GM04503 (cell line): ENCODE results near the gene MYO19.

ENCODE experiments used
- DNase-seq: peaks from one replicate; pipeline ENCODE4 v3.0.0-alpha.2; 2012; ENCODE audit warnings: low read depth

The MYO19 gene

DNA sequence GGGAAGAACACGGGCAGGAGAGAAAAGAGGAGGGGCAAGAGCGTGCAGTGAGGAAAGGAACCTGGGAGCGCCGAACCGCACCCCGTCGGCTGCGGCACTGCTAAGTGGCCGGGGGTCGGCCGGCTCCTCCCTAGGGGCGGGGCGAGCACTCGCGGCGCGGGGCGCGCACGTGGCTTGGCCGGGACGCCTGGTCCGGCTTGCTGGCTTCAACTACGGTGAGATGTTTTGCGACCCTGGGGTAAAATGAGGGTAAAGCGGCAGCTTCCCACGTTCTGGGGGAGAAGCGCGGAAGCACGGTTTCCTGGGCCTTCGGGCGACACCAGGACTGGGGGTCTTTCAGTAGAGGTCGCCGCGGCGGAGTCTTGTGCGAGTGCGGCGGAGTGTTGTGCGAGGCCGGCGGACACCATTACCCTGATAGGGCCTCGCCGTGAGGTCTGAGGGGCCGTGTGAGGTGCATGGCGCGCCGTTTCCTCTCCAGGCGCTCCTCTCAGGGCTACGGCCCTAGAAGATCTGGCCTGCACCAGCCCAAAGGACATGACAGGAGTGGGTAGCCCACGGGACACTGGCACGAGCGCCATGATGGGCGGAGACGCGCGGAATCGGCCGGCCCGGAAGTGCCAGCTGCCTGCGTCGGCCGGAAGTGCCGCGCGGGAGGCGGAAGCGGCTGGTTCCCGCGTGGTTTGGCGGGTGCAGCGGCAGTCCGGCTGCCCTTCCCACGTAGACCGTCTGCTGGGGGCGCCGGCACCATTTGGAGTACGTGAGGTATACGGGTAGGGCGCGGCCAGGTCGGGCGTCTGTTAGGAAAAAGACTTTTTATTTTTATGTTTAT is at the start of gene MYO19, which contains the start of gene PIGW:
TSS of gene MYO19 (minus strand) at position 29 of the 829 bp plus-strand sequence. CDS start 2,330 bp downstream, outside the sequence.
TSS of gene PIGW (plus strand) at position 148 of the 829 bp plus-strand sequence. CDS start 2,115 bp downstream, outside the sequence.
- peak; percentile 42 for DNase-seq

DNA sequence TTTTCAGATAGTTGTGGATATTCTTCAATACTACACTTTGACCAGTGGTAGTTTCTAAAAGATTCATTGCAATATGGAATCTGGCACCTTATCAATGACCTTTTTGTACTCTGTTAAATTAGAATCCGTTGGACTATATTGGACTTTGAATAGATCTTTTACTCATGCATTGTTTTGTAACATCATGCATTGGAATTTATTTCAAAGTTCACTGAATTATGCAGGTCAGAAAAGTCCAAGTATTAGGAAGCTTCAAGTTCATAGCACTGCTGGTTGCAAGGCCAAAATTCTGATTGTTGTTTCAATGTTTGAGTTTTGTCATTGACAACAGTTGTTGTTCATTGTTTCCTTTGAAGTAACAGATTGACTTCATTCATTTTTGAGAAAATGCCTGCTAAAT is 49.1 kb upstream of the MYO19 start:
- no peak for DNase-seq

DNA sequence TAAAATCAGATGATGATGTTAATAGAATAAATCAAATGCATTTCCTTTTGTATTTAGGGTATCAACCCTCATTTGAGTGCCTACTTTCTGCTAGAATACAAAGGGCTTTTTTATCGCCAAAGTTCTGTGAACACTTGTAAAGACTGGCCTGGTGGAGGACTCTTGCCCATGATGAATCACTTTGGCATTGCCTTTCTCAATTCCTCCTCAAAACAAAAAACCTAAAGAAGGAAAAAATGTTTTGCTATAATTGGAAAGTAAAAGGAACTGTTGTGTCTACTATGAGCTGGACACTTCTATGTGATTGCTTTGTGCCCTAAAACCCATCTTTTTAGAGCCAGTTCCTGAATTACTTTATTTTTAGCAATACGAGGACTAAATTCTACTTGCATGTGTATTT is 44.0 kb upstream of the MYO19 start:
- peak; percentile 11 for DNase-seq

DNA sequence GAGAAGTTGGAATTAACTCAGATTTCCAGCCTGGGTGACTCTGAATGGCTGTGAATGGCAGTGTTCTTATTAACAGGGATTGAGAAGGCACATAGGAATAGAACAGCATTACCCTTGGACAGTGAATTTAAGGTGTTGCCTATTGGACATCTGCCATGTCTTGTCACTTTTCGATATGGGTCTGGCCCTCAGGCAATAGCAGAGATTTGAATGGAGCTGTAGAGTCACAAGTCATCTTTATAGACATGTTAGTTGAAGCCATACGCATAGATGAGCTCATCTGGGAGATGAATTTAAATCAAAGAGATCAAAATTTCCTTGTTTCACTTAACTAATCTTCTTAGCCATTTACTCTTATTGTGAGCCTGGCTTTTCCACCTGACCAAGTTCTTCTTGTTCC is 42.1 kb upstream of the MYO19 start:
- DNase-seq: no peak

- DNase-seq: no peak
Observed at GRCh38 chr17:36575028-36575427, 40.4 kb upstream of the MYO19 start.

GRCh38 chr17:36566081-36566480 is 31.4 kb upstream of the MYO19 start:
- DNase-seq: no peak

DNA sequence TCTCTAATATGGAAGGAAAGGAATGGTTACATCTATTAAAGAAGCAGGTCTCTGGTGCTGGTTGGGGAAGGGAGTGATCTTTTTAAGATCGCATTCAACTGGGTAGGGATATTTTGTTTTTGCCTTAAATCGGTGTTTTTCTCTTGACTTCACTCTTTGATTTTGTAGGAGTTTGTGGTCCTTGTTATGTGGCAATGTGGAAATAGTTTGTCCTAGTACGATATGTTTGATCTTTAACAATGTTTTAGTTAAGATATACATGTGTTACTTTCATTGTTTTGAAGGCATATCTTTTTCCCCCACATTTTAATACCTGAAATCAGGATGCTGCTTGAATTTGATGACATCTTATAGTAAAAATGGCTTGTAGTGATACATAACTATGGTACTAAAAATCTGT is 18.8 kb upstream of the MYO19 start:
- DNase-seq: no peak

- no peak for DNase-seq
Observed at GRCh38 chr17:36550491-36551417, 16.1 kb upstream of the MYO19 start.

- no peak for DNase-seq
Observed at GRCh38 chr17:36547776-36548175, 13.1 kb upstream of the MYO19 start.

DNA sequence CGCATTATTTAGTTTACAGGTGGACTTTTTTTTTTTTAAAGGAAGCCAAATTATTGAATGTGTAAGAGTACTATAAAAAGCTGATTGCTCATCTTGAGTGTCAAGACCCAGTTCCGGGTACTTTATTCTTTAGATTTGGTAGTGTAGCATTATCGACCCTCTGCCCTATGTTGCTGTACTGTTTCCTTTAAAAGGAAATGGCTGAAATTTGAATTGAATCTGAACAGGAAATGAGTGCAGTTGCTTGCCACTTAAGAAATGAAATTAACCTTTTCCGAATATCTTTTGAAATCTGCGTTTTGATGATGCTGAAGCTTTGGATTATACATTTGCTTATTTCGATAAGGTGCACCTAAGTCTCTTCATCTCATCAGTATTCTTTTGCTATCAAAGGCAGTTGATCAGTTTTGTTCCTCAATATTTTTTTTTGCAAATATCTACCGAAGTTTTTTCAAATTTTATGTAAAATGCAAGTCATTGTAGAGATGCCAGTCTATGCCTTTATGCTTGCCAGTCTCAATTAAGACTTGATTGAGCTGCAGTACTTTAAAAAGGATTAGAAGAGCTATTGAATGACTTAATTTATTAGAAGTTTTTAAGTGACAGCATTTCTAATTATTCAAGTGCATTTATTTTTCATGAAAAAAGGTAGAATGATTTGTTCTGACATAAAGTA is 11.9 kb upstream of the MYO19 start:
- DNase-seq: no peak

- peak; percentile 81 for DNase-seq
Observed at GRCh38 chr17:36545465-36546417, 11.1 kb upstream of the MYO19 start.

DNA sequence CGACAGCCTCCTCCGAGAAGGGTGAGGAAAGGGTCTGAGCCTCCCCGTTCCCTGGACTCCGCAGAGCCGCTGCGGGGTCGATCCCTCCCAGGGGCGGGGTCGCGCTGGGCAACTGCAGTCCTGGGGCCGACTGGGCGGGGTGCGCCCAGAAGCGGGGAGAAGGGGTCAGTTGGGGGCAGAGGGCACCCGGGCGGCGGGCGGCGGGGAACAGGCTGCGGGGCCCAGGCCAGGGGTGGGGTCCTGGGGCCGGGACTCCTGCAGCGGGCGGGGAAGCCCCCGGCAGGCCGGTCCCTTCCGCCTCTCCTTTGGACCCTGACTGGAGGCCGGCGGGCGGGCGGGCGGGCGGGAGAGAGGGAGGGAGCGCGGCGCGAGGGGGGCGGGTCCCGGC is 10.4 kb upstream of the MYO19 start:
- DNase-seq: no peak

GRCh38 chr17:36544307-36545076 is 9.8 kb upstream of the MYO19 start, which contains the start of gene GGNBP2:
TSS of gene GGNBP2 (plus strand) at chr17:36544919. CDS start at chr17:36545725, 806 bp downstream.
- DNase-seq: peak; percentile 52

DNA sequence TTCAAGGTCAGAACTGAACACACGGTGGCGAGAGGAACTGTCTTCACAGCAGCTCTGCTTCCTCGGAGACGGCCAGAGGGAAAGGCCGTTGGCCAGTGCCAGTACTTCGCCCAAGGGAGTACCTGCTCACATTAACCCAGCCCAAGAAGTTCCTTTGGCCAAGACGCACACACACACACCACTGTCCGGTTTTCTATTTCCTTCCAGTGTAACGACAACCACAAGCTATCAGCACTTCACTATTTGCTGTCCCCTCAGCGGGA is 9.3 kb upstream of the MYO19 start:
- peak; percentile 27 for DNase-seq

- DNase-seq: no peak
Observed at GRCh38 chr17:36542755-36543154, 8.1 kb upstream of the MYO19 start.

DNA sequence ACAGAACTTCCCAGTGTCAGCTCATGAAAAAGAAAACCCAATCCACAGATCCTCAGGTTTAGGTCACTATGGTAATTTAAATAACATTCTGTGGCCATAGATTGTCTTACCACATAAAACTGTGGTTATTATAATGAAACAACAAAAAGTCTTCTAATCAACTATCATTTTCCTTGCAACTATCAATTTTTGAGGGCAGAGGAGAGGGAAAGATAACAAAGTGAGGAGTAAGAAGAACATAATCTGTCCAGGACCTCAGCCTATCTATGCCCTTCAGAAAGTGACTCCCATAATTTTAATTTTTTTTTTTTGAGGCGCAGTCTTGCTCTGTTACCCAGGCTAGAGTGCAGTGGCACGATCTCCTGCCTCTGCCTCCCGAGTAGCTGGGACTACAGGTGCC is 6.0 kb upstream of the MYO19 start:
- DNase-seq: no peak

GRCh38 chr17:36535669-36536081 is 1.0 kb upstream of the MYO19 start:
- DNase-seq: no peak

DNA sequence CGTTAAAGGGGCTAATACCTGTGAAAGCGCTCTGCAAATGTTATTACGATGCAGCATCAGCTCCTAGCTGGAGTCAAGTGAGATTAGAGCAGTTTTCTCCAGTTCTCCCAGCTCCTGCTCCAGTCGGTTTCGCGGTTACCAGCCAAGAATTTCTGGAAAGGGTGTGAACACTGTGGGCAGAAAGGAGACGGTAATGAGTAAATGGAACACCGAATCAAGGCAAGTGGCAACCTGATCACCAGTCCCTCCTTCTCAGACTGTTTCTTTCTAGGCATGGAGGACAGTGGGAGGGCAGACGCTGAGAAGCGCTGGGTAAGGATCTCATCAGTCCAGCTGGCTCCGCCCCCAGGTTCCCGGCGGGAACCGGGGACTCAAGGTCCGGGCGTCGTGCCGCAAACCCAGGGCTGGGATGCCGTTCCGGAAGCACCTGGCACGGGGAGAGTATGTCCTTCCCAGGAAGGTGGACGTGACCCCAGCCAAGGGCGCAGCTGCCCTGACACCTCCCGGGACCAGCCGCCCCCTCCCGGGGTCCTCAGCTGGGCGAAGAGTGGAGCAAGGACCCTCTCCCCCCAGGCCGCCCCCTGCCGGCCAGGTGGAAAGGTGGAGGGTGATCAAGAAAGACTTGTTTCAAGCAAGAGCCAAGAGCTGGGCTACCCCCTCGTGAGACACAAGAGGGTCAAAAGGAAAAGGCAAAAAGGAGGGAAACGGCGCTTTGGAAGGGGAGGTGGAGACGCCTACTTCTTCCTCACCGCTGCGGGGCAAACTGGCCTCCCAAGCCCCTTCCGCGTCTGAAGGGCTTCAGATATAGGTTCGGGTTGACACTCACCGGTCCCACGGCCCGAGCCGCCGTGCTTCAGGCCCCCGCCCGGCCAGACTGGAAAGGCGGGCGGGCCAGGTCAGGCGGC is 481 bp downstream of the MYO19 start:
- DNase-seq: peak; percentile 11

- DNase-seq: no peak
Observed at GRCh38 chr17:36532435-36532975, 2.2 kb downstream of the MYO19 start.
